ENCODE measurements around the gene CXorf66. TPM values are rescaled to one million over a fixed set of nuclear protein-coding genes. Genes with fewer than 3 reads are reported as not detected.

The CXorf66 gene
- not detected for polyA plus RNA-seq (2013)

GRCh38 chrX:139965421-139965820 lies at the start of gene CXorf66:
TSS of gene CXorf66 (minus strand) at chrX:139965521. CDS start at chrX:139965496, 25 bp downstream.
- Histone ChIP-seq H3K27me3 (replicated peaks in 2 of 5; ENCODE audit: control insufficient read depth in 4 of 5, insufficient read depth in 5 of 5, low read length in 4 of 5) (peaks cover 0 to 7% (median 1%) of the 10 kb centered on the region in 5 experiments), H3K4me3 (ENCODE audit: control insufficient read depth in 1 of 7, extremely low read depth in 1 of 7, insufficient read depth in 4 of 7, low read depth in 2 of 7, low read length in 6 of 7) (no peak within 1 kb of the TSS), H3K27ac (ENCODE audit: insufficient read depth in 1 of 2, low read depth in 1 of 2, low read length in 2 of 2, poor library complexity in 1 of 2, severe bottlenecking in 2 of 2) (no peak within 1 kb of the TSS), H3K4me1 (ENCODE audit: control extremely low read depth in 1 of 4, control insufficient read depth in 4 of 4, insufficient read depth in 4 of 4, low read length in 3 of 4) (no peaks in the 10 kb centered on the region), H3K36me3 (ENCODE audit: control insufficient read depth in 4 of 4, insufficient read depth in 4 of 4, low read length in 3 of 4) (no peaks in the 10 kb centered on the region), H3K9me3 (ENCODE audit: control extremely low read depth in 1 of 5, control insufficient read depth in 4 of 5, insufficient read depth in 2 of 5, low read depth in 1 of 5, low read length in 4 of 5) (no peaks in the 10 kb centered on the region)
- CTCF ChIA-PET: interaction anchor here (0.7 to 1.2 kb wide), 3 partner anchors 17 to 96 kb away, joined by 3 read pairs; no protein-coding TSS in a partner anchor
- POLR2A ChIA-PET: no interaction called here
- WGBS (ENCODE audit: insufficient coverage): 100% methylated on average over 1 of the region's 7 CpGs
- no peak for DNase-seq

GRCh38 chrX:139982856-139983255 lies 17.5 kb upstream of the CXorf66 start:
- H3K36me3 ChIP-seq (ENCODE audit: control insufficient read depth in 4 of 4, insufficient read depth in 4 of 4, low read length in 3 of 4): no peaks in the 10 kb centered on the region

DNA sequence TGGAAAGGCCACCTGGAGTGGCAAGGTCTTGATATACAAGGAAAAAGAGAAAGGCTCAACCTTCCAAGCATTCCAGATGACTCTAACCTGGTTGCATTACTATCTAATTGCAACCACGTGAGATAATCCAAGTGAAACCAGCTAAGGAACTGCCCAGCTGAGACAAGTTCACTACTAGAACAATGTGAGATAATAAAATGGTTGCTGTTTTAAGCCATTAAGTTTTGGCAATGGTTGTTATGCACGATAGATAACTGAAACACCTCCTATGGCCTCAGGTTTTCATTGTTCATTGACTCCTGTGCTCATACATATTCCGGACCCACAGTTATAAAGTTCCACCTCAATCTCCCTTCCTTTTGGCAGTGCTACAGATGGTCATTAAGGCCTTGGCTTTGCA lies 9.2 kb upstream of the CXorf66 start:
- Histone ChIP-seq H3K9me3 (ENCODE audit: control extremely low read depth in 1 of 5, control insufficient read depth in 4 of 5, insufficient read depth in 2 of 5, low read depth in 1 of 5, low read length in 4 of 5) (no peaks in the 10 kb centered on the region), H3K27me3 (replicated peaks in 2 of 5; ENCODE audit: control insufficient read depth in 4 of 5, insufficient read depth in 5 of 5, low read length in 4 of 5) (peaks cover 0 to 16% (median 2%) of the 10 kb centered on the region in 5 experiments), H3K4me1 (ENCODE audit: control extremely low read depth in 1 of 4, control insufficient read depth in 4 of 4, insufficient read depth in 4 of 4, low read length in 3 of 4) (no peaks in the 10 kb centered on the region), H3K27ac (ENCODE audit: insufficient read depth in 1 of 2, low read depth in 1 of 2, low read length in 2 of 2, poor library complexity in 1 of 2, severe bottlenecking in 2 of 2) (no peak overlapping the region), H3K4me3 (ENCODE audit: control insufficient read depth in 1 of 7, extremely low read depth in 1 of 7, insufficient read depth in 4 of 7, low read depth in 2 of 7, low read length in 6 of 7) (no peak overlapping the region), H3K36me3 (ENCODE audit: control insufficient read depth in 4 of 4, insufficient read depth in 4 of 4, low read length in 3 of 4) (no peaks in the 10 kb centered on the region)
- POLR2A ChIA-PET: no interaction called here
- WGBS (ENCODE audit: insufficient coverage): 100% methylated on average over 1 of the region's 3 CpGs
- DNase-seq: no peak
- CTCF ChIA-PET: no interaction called here

More at GRCh38 chrX:139982856-139983255, 17.5 kb upstream of the CXorf66 start:
- POLR2A ChIA-PET: no interaction called here
- no peaks in the 10 kb centered on the region for H3K9me3 ChIP-seq (ENCODE audit: control extremely low read depth in 1 of 5, control insufficient read depth in 4 of 5, insufficient read depth in 2 of 5, low read depth in 1 of 5, low read length in 4 of 5)
- no peak for DNase-seq
- no peak overlapping the region for H3K4me3 ChIP-seq (ENCODE audit: control insufficient read depth in 1 of 7, extremely low read depth in 1 of 7, insufficient read depth in 4 of 7, low read depth in 2 of 7, low read length in 6 of 7)
- H3K4me1 ChIP-seq (ENCODE audit: control extremely low read depth in 1 of 4, control insufficient read depth in 4 of 4, insufficient read depth in 4 of 4, low read length in 3 of 4): no peaks in the 10 kb centered on the region
- CTCF ChIA-PET: no interaction called here
- no peaks in the 10 kb centered on the region for H3K27me3 ChIP-seq (replicated peaks in 2 of 5; ENCODE audit: control insufficient read depth in 4 of 5, insufficient read depth in 5 of 5, low read length in 4 of 5)
- 83% methylated on average over 2 of the region's 3 CpGs for WGBS (ENCODE audit: insufficient coverage)
- H3K27ac ChIP-seq (ENCODE audit: insufficient read depth in 1 of 2, low read depth in 1 of 2, low read length in 2 of 2, poor library complexity in 1 of 2, severe bottlenecking in 2 of 2): no peak overlapping the region

- Histone ChIP-seq H3K27ac (ENCODE audit: insufficient read depth in 1 of 2, low read depth in 1 of 2, low read length in 2 of 2, poor library complexity in 1 of 2, severe bottlenecking in 2 of 2) (no peak overlapping the region), H3K4me1 (ENCODE audit: control extremely low read depth in 1 of 4, control insufficient read depth in 4 of 4, insufficient read depth in 4 of 4, low read length in 3 of 4) (no peaks in the 10 kb centered on the region), H3K9me3 (ENCODE audit: control extremely low read depth in 1 of 5, control insufficient read depth in 4 of 5, insufficient read depth in 2 of 5, low read depth in 1 of 5, low read length in 4 of 5) (no peaks in the 10 kb centered on the region), H3K27me3 (replicated peaks in 2 of 5; ENCODE audit: control insufficient read depth in 4 of 5, insufficient read depth in 5 of 5, low read length in 4 of 5) (peaks cover 0 to 16% (median 2%) of the 10 kb centered on the region in 5 experiments), H3K36me3 (ENCODE audit: control insufficient read depth in 4 of 4, insufficient read depth in 4 of 4, low read length in 3 of 4) (no peaks in the 10 kb centered on the region), H3K4me3 (ENCODE audit: control insufficient read depth in 1 of 7, extremely low read depth in 1 of 7, insufficient read depth in 4 of 7, low read depth in 2 of 7, low read length in 6 of 7) (no peak overlapping the region)
- POLR2A ChIA-PET: interaction anchor here (0.6 kb wide), 1 partner anchor 37 kb away, joined by 3 read pairs; no protein-coding TSS in a partner anchor
- CTCF ChIA-PET: no interaction called here
- no peak for DNase-seq
- 38% methylated on average over 1 of the region's 6 CpGs for WGBS (ENCODE audit: insufficient coverage)
Observed at GRCh38 chrX:139972629-139973624, 7.6 kb upstream of the CXorf66 start.

DNA sequence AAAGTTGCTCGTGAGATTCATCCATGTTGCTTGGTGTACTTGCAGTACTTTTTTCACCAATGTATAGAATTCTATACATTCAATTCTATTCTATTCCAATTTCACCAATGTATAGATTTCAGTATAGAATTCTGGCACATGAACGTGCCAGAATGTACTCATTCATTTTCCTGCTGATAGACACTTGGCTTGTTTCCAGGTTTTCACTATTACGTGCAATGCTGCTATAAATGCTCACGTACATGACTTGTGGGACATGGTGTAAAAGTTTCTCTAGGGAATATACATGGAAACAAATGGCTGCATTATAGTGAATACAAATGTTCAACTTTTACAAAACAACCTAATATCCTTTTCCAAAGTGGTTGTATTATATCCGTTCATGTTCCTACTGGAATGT lies 6.8 kb upstream of the CXorf66 start:
- H3K27ac ChIP-seq (ENCODE audit: insufficient read depth in 1 of 2, low read depth in 1 of 2, low read length in 2 of 2, poor library complexity in 1 of 2, severe bottlenecking in 2 of 2): no peak overlapping the region
- no peaks in the 10 kb centered on the region for H3K36me3 ChIP-seq (ENCODE audit: control insufficient read depth in 4 of 4, insufficient read depth in 4 of 4, low read length in 3 of 4)
- no peak for DNase-seq
- POLR2A ChIA-PET: no interaction called here
- WGBS (ENCODE audit: insufficient coverage): 20% methylated on average over 1 of the region's 5 CpGs
- H3K9me3 ChIP-seq (ENCODE audit: control extremely low read depth in 1 of 5, control insufficient read depth in 4 of 5, insufficient read depth in 2 of 5, low read depth in 1 of 5, low read length in 4 of 5): no peaks in the 10 kb centered on the region
- no peak overlapping the region for H3K4me3 ChIP-seq (ENCODE audit: control insufficient read depth in 1 of 7, extremely low read depth in 1 of 7, insufficient read depth in 4 of 7, low read depth in 2 of 7, low read length in 6 of 7)
- CTCF ChIA-PET: no interaction called here
- no peaks in the 10 kb centered on the region for H3K4me1 ChIP-seq (ENCODE audit: control extremely low read depth in 1 of 4, control insufficient read depth in 4 of 4, insufficient read depth in 4 of 4, low read length in 3 of 4)
- H3K27me3 ChIP-seq (replicated peaks in 2 of 5; ENCODE audit: control insufficient read depth in 4 of 5, insufficient read depth in 5 of 5, low read length in 4 of 5): peaks cover 0 to 16% (median 2%) of the 10 kb centered on the region in 5 experiments

DNA sequence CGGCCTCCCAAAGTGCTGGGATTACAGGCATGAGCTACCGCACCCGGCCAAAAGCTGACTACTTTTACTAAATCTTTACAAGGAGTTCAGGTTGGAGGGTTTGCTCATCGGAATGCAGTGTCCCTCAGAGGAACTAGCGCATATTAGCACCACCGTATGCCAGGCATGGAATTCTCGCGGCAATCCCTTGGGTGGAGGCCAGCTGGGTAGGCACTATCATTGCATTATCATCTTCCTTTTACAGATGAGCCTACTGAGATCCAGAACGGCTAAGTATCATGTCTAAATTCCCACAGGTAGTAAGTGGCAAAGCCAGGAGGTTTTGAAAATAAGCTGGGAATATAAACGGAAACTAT lies 6.1 kb upstream of the CXorf66 start:
- DNase-seq: no peak
- H3K27ac ChIP-seq (ENCODE audit: insufficient read depth in 1 of 2, low read depth in 1 of 2, low read length in 2 of 2, poor library complexity in 1 of 2, severe bottlenecking in 2 of 2): no peak overlapping the region
- no peaks in the 10 kb centered on the region for H3K36me3 ChIP-seq (ENCODE audit: control insufficient read depth in 4 of 4, insufficient read depth in 4 of 4, low read length in 3 of 4)
- no peaks in the 10 kb centered on the region for H3K4me1 ChIP-seq (ENCODE audit: control extremely low read depth in 1 of 4, control insufficient read depth in 4 of 4, insufficient read depth in 4 of 4, low read length in 3 of 4)
- peaks cover 0 to 16% (median 2%) of the 10 kb centered on the region in 5 experiments for H3K27me3 ChIP-seq (replicated peaks in 2 of 5; ENCODE audit: control insufficient read depth in 4 of 5, insufficient read depth in 5 of 5, low read length in 4 of 5)
- no peaks in the 10 kb centered on the region for H3K9me3 ChIP-seq (ENCODE audit: control extremely low read depth in 1 of 5, control insufficient read depth in 4 of 5, insufficient read depth in 2 of 5, low read depth in 1 of 5, low read length in 4 of 5)
- ChIA-PET CTCF (no interaction called here), POLR2A (no interaction called here)
- no peak overlapping the region for H3K4me3 ChIP-seq (ENCODE audit: control insufficient read depth in 1 of 7, extremely low read depth in 1 of 7, insufficient read depth in 4 of 7, low read depth in 2 of 7, low read length in 6 of 7)
- WGBS (ENCODE audit: insufficient coverage): 65% methylated on average over 8 of the region's 10 CpGs

DNA sequence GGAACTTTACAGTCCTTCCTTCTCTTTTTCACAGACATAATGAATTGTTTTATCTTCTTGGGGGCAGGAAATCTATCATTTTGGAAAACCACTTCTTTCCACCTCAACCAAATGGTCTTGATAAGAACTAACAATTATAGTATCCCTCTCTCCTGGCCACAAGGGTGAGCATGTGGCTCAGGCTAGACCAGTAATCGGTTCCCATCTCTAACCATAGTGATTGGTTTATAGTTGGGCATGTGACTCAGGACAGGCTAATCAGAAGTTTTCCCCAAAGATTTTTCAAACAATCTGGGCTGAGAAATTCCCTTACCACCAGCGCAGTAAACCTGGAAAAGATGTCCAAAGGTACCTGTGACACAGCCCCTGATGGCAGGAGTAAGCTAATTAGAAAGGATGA lies 4.0 kb upstream of the CXorf66 start:
- CTCF ChIA-PET: no interaction called here
- POLR2A ChIA-PET: no interaction called here
- no peaks in the 10 kb centered on the region for H3K9me3 ChIP-seq (ENCODE audit: control extremely low read depth in 1 of 5, control insufficient read depth in 4 of 5, insufficient read depth in 2 of 5, low read depth in 1 of 5, low read length in 4 of 5)
- peaks cover 0 to 16% (median 2%) of the 10 kb centered on the region in 5 experiments for H3K27me3 ChIP-seq (replicated peaks in 2 of 5; ENCODE audit: control insufficient read depth in 4 of 5, insufficient read depth in 5 of 5, low read length in 4 of 5)
- no peak overlapping the region for H3K4me3 ChIP-seq (ENCODE audit: control insufficient read depth in 1 of 7, extremely low read depth in 1 of 7, insufficient read depth in 4 of 7, low read depth in 2 of 7, low read length in 6 of 7)
- DNase-seq: no peak
- WGBS (ENCODE audit: insufficient coverage): no CpG with 5 or more reads among the region's 2 CpGs
- H3K36me3 ChIP-seq (ENCODE audit: control insufficient read depth in 4 of 4, insufficient read depth in 4 of 4, low read length in 3 of 4): no peaks in the 10 kb centered on the region
- no peak overlapping the region for H3K27ac ChIP-seq (ENCODE audit: insufficient read depth in 1 of 2, low read depth in 1 of 2, low read length in 2 of 2, poor library complexity in 1 of 2, severe bottlenecking in 2 of 2)
- no peaks in the 10 kb centered on the region for H3K4me1 ChIP-seq (ENCODE audit: control extremely low read depth in 1 of 4, control insufficient read depth in 4 of 4, insufficient read depth in 4 of 4, low read length in 3 of 4)

Measured in common myeloid progenitor, CD34-positive (primary cell).